ENCODE measurements around the gene THOC7.

THOC7 gene

DNA sequence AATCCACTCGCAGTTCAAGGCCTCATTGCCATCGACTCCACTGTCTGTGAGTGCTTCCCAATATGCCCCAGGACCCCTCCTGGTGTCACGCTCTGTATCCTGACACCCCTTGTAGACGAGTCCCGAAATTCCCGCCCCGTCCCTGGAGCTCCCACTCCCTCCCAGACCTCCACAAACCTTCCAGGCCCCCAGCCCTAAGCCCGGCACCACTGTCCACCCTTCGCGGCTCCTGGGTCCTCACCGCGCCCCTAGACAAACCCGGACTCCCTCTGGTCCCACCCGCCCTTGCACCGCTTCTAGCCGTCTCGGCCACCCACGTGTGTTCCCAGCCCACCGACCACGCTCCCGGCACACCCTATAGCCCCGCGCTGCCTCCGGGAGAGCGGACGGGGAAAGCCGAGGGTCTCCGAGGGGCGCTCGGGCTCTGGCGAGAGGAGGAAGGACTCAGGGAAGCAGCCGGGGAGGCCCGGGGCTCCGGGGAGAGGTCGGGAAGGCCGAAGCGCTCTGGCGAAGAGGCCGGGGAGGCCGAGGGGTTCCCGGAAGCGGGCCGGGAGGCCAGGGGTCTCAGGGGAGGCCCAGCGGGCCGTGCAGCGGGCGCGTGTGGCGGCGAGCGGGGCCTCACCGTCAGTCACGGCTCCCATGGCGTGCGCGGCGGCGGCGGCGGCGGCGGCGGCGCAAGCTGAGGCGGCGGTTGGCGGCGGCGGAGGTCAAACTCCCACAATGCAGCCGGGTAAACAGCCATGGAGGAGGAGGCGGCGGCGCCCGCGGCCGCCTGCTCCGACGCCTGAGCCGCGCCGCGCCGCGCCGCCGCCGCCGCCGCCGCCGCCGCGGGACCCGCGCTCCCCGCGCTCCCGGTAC, at the start of gene THOC7, which contains the start of gene ATXN7:
TSS of gene THOC7 (minus strand) at position 656 of the 858 bp plus-strand sequence. CDS start at position 641, 15 bp downstream.
TSS of gene ATXN7 (plus strand) at position 718 of the 858 bp plus-strand sequence. CDS start 48,732 bp downstream, outside the sequence.
- DNase-seq (ENCODE audit: low read depth), result peak; percentile 26

DNA sequence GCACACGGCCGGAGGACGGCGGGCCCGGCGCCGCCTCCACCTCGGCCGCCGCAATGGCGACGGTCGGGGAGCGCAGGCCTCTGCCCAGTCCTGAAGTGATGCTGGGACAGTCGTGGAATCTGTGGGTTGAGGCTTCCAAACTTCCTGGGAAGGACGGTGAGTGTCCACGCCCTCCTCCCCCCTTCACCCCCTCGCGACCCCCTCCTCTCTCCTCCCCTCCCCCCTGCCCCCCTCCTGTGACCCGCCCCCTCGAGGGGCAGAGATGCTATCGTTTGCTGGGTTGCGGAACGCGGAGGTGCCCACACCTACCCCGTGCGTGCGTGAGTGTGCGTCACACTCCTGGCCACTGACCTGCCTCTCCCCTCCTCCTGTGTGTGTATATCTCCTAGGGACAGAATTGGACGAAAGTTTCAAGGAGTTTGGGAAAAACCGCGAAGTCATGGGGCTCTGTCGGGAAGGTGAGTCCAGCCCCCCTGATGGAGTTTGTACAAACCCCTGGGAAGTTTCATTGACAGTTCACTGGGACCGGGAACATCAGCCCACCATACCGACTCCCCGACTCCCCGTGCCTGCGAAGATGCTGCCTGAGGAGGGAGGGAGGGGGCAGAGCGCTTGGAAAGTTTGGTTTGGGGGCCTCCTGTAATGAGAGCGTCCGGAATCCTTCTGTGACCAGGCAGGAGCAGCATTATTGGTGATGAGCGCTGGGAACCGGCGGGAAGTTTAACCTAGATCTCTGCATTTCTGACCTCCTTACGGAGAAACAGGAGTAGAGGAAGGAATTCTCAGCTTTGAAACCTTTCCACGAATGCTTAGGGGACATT, 49.4 kb upstream of the THOC7 start:
- DNase-seq (ENCODE audit: low read depth), result peak; percentile 16

DNA sequence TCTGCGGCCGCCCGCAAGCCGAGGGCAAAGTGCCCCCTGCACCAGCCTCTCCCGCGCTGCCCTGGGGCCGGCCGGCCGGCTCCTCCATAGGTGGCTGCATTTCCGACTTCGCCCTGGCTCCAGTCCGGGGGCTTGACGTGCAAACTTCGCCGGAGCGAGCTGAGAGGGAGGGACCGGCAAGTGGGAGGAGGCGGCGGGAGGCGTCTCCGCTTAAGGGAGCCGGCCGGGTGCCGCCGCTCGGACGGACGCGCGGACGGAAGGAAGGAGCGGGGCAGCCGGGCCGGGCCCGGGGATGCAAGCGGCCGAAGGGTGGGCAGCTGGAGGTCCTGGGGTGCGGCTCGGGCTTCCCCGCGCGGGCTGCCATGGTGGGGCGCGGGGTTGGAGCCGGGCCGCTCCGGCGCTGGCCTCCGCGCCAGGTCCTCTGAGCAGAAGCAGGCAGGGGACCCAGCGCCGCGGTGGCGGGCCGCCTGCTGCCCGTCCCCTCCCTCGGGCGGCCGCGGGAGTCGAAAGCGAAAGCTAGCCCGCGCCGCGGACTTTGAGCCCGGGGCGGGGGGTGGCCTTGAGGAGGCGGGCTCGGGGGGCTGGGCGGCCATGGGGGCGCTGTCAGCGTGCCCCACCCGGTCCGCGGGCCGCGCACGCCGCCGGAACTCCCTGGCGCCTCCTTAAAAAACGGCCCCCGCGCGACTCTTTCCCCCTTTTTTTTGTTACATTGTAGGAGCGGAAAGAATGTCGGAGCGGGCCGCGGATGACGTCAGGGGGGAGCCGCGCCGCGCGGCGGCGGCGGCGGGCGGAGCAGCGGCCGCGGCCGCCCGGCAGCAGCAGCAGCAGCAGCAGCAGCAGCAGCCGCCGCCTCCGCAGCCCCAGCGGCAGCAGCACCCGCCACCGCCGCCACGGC, 48.5 kb upstream of the THOC7 start, which contains the start of gene SCAANT1:
TSS of gene SCAANT1 (minus strand) at position 511 of the 895 bp plus-strand sequence.
- peak; percentile 69 for DNase-seq (ENCODE audit: low read depth)

DNA sequence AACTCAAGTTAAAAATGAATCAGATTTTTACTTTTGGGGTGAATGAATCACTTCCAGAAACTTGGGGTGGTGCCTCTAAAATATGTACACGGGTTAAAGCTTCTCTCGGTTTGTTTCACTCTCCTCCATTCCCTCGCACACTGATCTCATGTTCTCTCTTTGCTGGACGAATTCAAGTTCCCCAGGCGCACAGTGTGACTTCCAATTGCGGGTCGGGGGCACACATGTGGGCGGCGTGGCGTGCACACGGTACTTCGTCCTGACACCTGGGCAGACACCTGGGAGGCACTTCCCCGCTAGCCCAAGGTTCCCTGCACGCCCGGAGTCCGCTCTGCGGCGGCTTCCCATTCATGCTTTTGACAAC, 47.9 kb upstream of the THOC7 start:
- DNase-seq (ENCODE audit: low read depth), result no peak

DNA sequence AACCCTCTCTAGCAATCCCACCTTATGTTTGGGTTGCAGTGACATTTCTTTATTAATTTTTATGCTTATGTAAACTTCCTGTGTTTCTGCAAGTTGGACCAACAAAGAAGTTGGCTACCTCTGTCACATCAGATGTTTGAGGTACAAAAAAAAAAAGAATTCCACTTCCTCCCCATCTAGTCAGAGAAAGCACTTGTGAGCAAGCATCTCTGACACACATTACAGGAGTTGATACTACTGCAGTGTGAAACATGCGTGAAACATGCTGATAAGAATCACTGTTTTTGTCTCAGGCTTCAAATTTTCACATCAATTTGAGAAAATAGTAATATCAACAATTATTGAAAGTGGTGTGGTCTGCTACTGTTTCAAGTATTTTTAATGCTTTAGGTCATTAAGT, 47.3 kb upstream of the THOC7 start:
- no peak for DNase-seq (ENCODE audit: low read depth)

DNA sequence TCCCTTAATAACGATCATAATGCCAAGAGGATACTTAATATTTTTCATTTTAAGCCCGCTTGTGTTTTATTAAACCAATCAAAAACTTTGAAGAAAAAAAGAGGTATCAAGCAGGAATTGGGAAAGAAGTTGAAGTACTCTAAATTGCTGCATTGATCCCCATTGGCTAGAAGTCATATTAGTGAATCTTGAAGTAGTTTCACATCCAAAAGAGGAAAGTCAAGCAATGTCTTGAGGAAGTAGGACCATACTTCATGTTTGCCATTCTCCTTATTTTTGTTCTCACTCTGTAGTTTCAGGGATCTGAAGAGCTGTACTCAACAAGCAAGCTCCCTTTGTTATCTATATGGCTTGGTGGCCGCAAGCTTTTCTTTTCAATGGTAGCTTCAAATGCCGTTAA, 46.4 kb upstream of the THOC7 start:
- DNase-seq (ENCODE audit: low read depth), result no peak

DNA sequence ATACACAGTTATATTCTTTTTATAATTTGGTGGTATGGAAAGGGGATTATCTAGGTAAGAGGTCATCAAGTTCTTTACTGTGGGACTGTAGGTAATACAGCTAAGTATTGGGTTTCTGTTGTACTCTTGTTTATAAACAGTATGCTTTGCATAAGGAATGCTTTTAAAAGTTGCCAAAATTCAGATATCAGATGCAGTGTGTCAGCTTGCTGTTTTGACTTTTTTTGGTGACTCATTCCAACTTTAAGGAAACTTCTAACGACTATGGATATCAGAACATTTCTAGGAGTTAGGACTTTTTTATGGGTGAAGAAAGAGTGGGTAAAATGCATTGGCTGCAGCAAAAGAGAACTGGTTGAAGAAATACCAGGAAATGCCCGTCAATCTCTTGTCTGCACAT, 45.8 kb upstream of the THOC7 start:
- no peak for DNase-seq (ENCODE audit: low read depth)

DNA sequence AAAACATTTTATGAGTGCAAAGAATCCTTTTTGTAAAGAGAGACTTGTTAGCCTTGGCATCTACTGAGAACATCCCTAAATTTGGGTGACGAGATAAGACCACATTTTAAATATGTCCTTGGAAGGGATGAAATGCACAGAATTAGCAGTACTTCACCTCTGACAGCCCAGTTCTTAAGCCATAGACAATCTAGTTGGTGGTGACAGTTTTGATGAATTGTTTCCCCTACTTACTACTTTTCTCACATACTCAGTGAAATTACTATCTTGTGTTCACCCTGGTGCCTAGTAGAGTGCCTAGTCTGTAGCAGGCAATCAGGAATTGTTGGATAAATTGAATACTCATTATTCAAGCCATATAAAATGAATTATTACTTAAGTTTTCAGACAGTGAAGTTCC, 45.2 kb upstream of the THOC7 start:
- no peak for DNase-seq (ENCODE audit: low read depth)

DNA sequence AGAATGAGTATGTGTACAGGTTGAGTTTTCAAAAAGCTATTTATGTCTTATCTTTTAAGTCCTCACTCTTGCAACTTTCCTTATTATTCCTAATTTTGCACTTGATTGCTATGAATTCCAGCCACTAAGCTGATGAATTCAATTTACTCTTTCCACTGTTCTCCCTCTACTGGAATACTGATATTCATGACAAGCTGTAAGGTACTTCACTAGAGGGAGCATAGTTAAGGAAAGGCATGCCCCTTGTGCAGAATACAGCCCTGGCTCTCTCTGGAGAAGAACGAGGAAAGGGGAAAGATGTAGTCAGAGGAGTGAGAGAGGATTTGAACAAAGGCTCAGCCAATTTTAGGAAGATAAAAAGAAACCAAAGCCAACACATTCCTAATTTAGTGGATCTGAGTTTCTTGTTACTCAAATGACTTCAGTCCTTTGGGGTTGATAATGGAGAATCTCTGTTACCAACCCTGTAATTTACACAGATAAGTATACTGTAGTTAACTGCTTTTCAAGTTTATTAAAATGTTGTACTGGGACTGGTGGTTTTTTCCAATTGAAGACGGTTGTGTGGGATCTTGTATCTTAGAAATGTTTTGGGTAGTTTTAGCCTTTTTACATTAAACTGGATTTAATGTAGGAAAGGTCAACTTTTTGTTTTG, 44.6 kb upstream of the THOC7 start:
- DNase-seq (ENCODE audit: low read depth), result no peak

DNA sequence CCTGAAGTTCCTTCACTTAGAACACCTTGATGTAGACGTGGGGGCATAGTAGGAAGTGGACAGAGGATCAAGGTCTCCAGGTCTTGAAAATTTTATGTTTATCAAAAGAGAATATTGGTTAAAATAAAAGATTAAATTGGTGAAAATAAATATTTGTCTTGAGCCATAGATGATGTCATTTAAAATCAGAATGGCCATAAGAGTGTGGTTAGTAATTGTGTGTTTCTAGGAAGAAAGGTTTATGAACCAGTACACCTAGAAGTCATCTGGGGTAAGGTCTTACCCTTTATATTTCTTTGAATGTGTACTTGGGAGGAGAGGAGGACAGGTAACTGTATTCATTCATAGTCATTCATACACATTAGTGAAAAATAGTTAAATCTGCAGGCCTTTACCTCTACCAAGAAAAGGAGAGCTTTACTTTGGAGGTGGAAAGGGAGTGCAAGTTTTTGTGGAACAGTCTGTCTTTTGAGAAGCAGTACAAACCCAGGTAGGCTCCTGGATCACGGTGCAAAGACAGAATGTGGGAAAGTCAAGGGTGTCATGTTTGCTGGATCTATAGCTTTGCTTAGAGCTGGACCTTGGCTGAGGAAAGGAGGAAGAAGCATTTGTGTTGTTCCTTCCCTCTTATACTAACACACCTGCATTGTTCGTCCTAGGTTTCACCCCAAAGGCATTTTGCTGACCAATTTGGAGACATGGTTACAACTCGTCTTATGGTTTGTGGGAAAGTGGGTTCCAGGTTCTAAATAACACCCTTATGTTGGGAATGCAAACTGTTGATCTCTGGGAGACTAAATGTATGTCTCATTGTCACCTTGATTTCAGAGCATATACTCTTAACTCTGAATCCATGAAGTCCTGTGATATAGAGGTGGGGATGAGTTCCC, 42.4 kb upstream of the THOC7 start:
- DNase-seq (ENCODE audit: low read depth), result no peak

DNA sequence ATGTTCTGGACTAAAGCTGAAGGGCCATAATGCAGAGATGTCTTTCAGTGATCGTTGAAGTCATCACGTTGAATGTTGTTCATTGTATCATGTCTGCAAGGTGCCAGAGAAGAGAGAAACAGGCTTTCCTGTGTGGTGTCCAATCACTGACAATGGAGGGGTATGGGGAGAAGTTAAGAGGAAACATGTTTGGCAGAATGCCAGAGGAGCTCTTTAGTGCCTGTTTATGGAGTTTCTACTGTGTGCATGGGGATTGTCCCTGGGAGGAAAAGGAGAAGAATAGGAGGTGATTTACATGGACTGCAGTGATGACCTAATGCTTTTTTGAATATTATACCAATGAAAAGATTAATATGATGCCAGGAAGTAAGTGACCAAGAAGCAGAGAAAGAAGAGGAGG, 36.9 kb upstream of the THOC7 start:
- no peak for DNase-seq (ENCODE audit: low read depth)

DNA sequence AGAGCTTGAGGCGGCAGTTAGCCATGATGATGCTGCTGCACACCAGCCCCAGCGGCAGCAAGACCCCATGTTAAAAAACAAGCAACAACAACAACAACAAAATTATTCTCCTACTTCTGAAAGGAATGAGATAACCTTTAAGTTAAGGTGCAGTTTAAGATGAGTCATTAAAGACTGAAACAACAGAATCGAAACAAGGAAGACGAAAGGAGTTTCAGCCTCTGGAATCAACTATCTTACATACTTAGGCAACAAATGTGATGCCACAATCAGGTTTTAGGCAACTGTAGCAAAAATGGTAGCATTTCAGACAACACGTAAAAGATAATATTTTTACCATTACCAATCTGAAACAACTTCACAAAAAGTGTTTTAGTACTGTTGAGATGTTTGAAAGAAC, 36.4 kb upstream of the THOC7 start:
- DNase-seq (ENCODE audit: low read depth), result no peak

DNA sequence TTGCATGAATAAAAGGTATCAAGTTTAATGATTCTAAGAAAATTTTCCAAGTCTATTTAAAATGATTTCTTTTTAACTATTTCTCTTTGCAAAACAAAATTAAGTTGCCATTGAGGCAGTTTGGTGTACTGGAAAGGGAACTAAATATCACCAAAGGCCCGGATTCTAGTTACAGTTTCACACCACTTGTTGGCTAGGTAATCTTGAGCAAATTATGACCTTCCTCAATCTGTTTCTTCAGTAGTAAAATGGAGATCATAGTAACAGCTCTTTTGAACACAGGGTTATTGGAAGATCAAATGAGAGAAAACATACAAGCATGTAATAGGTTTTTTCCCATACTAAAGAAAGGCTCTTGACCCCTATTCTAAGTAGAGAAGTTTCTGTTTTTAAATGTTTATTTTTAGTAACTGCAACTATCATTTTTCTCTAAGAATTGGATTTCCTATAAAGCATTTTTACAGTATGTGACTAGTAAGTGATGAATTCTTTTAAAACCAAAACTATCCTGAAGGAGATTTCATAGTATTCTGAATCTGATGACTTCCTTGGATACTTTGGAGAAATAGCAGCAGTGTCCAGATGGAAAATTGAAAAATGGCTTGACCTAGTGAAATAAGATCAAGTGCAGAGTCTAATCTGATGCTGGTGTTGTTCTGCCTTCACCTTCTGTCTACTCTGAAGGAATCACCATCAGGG, 32.9 kb upstream of the THOC7 start:
- DNase-seq (ENCODE audit: low read depth), result no peak

DNA sequence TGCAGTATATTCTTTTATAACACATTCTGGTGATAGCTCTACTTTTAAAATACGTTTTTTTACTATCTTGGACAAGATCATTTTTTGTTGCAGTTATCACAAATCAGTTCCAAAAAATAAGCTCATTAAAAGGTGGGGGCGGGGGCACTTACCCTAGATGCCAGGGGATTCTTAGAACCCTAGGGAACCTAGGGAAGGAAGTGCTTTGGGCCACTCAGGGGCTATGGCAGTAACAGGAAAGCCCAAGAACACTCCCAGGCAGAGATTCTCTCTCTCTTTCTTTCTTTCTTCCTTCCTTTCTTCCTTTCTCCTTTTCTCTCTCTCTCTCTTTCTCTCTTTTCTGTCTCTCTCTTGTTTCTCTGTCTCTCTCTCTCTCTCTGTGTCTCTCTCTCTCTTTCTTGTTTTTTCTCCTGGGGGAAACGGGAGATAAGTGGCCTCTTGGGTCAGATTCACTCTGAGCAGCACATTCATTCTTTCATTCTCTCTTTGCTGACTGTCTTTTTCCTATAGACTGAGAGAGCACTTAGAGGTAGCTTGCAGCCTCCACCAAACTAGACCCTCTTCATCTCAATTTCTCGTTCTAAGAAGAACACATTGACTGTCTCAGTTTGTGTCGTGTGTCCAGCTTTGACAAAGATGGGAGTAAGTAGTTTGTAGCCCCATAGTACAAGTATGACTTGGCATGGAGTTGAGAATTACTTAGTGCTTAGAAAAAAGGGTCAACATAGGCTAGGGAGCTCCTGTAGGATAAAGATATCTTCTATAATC, 32.0 kb upstream of the THOC7 start:
- no peak for DNase-seq (ENCODE audit: low read depth)

DNA sequence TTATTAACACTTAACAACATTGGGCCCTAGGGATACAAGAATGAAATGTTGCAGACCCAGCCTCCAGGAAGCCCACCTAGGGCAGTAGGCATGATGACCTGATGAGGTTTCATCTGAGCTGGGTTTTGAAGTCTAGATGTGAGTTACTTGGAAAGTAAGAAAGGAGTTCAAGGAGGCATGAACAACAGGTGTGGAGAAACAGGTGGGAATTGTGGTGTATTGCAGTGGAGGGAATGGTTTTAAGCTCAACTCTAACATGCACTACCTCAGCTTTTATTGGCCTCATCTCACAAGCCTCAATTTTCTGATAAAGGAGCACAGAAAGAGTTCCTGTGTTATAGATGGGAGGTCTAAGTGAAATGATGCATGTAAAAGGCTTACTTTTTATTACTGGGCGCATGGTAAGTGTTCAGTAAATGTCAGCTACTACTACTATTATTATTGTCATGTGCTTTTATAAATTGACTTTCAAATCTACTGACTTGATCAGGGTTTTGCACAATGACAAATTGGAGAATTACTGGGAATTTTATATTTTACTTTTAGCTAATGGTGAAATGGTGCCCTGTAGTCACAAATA, 29.3 kb upstream of the THOC7 start:
- no peak for DNase-seq (ENCODE audit: low read depth)

DNA sequence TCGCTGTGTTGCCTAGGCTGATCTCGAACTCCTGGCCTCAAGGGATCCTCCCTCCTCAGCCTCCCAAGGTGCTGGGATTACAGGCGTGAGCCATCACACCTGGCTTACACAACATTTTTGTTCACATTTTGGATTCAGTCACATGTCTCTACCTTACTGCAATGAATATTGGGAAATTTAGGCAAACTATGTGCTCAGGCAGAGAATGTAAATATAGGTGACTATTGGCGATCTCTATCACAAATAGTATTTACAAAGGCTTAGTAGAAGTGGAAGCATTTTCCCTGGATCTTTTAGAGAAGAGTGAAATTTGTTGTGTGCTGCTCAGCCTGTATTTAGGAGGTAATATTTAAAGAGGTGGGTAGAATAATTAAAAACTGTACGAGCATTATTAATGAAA, 27.9 kb upstream of the THOC7 start:
- DNase-seq (ENCODE audit: low read depth), result no peak

DNA sequence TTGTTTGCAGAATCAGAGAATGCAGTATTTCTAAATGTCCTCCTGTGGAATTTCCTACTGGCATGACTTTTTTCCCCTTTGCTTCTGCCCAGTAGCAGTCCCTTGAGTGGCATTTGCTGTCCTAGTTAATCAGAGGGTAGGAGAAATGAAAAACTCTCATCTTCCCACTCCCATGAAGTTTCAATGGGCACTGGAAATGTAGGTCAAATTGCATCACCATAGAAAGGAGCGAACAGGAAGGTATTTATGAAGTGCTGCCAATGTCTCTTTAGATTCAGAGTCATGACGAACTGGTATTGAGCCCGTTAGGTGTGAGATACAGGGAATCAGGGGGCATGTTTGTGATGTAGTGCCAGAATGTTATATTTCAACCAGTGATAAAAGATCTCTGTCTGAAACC, 23.3 kb upstream of the THOC7 start:
- DNase-seq (ENCODE audit: low read depth), result no peak

DNA sequence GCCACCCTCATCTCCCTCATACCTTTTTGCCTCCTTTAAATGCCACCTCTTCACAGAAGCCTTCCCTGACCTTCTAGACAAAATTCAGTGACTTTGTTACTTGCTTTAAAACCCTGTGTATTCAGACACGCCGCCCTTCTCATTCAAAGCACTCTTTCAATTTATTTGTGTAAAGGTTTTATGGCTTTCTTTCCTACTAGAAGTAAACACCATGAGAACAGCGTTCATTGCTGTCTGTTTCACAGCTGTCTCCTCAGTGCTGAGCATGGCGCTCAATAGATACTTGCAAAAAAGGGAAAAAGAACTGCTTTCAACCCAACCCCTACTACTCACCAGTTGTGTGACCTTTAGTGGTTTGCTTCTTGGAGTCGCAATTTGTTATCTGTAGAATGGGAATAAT, 17.0 kb upstream of the THOC7 start:
- DNase-seq (ENCODE audit: low read depth), result no peak

Data from stimulated activated CD8-positive, alpha-beta memory T cell treated with anti-CD3 and anti-CD28 coated beads, Interleukin-7, amount 100 ng/mL, for 24 hours (primary cell).